K562 (cell line): ENCODE data around the gene BID. TPM values are rescaled to one million over a fixed set of nuclear protein-coding genes. Genes with fewer than 3 reads are reported as not detected.

Source experiments
- ATAC-seq: fragments of 200-7000 bp; cut with Tn5 transposase; 3 replicates; pipeline ENCODE4 v1.9.1; 2020; ENCODE audit warnings: moderate library complexity
- BruUV-seq: library from RNA; stranded (reverse); fragments of 400-500 nt; replicated peaks from 2 replicates; lab custom pipeline; 2021; lab: Mats Ljungman, UMichigan
- CTCF ChIA-PET: fragments of 300-600 bp; formaldehyde crosslinking; extraction: SDS; loops from one replicate; lab custom pipeline; 2021; ENCODE audit warnings: low intra/inter-chr PET ratio; lab: Yijun Ruan, JAX
- POLR2A ChIA-PET: fragments of 300-600, 350-650 bp; sonication (Branson Sonifier 250); formaldehyde crosslinking; extraction: SDS; loops from one replicate; lab custom pipeline; 2021; ENCODE audit warnings: antibody characterized with exemption, inconsistent platforms; lab: Yijun Ruan, JAX
- DNase-seq, 4 experiments: peaks; one replicate each; pipeline versions ENCODE4 v3.0.0 to v3.0.0-alpha.2; 2011 to 2018; ENCODE audit warnings: low spot score in 3 of 4, mixed read lengths in 3 of 4; ENCODE audit errors: extremely low read depth in 1 of 4
- FAIRE-seq: peaks from 2 replicates; lab custom pipeline; 2011; peaks lifted over from hg19 to GRCh38; lab: Jason Lieb, UNC
- H2AFZ ChIP-seq: 2 replicates; pipeline ENCODE4 v1.6.0; 2011; ENCODE audit warnings: low read depth, low read length, control low read depth, inconsistent platforms
- H3K27ac ChIP-seq: fragments of 200-600 bp; 3 replicates; pipeline ENCODE4 v1.8.0; 2011; ENCODE audit warnings: low read depth, mild to moderate bottlenecking, control low read depth, inconsistent platforms, low read length, moderate library complexity, mixed read lengths; ENCODE audit errors: extremely low read depth
- H3K27me3 ChIP-seq, 2 experiments: fragments of 300-600 bp in 1 of 2; 2 replicates in 1 of 2; 3 replicates in 1 of 2; pipeline versions ENCODE4 v1.6.0 to v1.8.0; 2011; ENCODE audit warnings: inconsistent platforms in 2 of 2, low read length in 2 of 2, mild to moderate bottlenecking in 1 of 2, mixed read lengths in 1 of 2, moderate library complexity in 1 of 2; ENCODE audit not compliant: control insufficient read depth in 2 of 2, insufficient read depth in 2 of 2
- H3K36me3 ChIP-seq: fragments of 300-600 bp; 3 replicates; pipeline ENCODE4 v1.8.0; 2011; ENCODE audit warnings: mild to moderate bottlenecking, low read length, inconsistent platforms; ENCODE audit not compliant: control insufficient read depth, insufficient read depth
- H3K4me1 ChIP-seq, 2 experiments: fragments of 200-600 bp in 1 of 2; replicated peaks in 1 of 2; 2 replicates in 1 of 2; 3 replicates in 1 of 2; pipeline versions ENCODE4 v1.5.1 to v1.8.0; 2011; ENCODE audit warnings: inconsistent platforms in 2 of 2, low read length in 2 of 2, mild to moderate bottlenecking in 1 of 2, mixed read lengths in 1 of 2, moderate library complexity in 1 of 2; ENCODE audit not compliant: control insufficient read depth in 2 of 2, insufficient read depth in 2 of 2
- H3K4me2 ChIP-seq: 2 replicates; pipeline ENCODE4 v1.6.1; 2011; ENCODE audit warnings: low read length, control low read depth, inconsistent platforms, mixed read lengths; ENCODE audit not compliant: insufficient read depth
- H3K4me3 ChIP-seq: fragments of 200-600 bp; sonication (generic), shearing (Covaris generic); 2 replicates; pipeline ENCODE4 v1.5.1; 2016; ENCODE audit warnings: control low read depth, inconsistent platforms
- H3K79me2 ChIP-seq: fragments of 200-600 bp; 3 replicates; pipeline ENCODE4 v1.8.0; 2011; ENCODE audit warnings: low read length, inconsistent platforms; ENCODE audit not compliant: control insufficient read depth, insufficient read depth
- H3K9ac ChIP-seq, 2 experiments: 2 replicates each; pipeline versions ENCODE4 v1.6.0 to v1.6.1; 2011; ENCODE audit warnings: low read depth in 2 of 2, low read length in 2 of 2, control low read depth in 1 of 2, inconsistent platforms in 1 of 2, mild to moderate bottlenecking in 1 of 2, mixed read lengths in 1 of 2; ENCODE audit not compliant: insufficient read depth in 1 of 2
- H3K9me1 ChIP-seq: one replicate; pipeline ENCODE4 v1.6.0; 2011; ENCODE audit warnings: inconsistent platforms, mild to moderate bottlenecking, low read length, moderate library complexity; ENCODE audit not compliant: control insufficient read depth, insufficient read depth
- H3K9me3 ChIP-seq: replicated peaks from 2 replicates; pipeline ENCODE4 v1.5.1; 2011; ENCODE audit warnings: low read depth, low read length, inconsistent platforms; ENCODE audit not compliant: control insufficient read depth, insufficient read depth
- H4K20me1 ChIP-seq: replicated peaks from 2 replicates; pipeline ENCODE4 v1.6.1; 2011; ENCODE audit warnings: low read length, inconsistent platforms, mixed read lengths; ENCODE audit not compliant: control insufficient read depth, insufficient read depth
- CTBP1 ChIP-seq: fragments of 450-650 bp; IDR thresholded peaks from 2 replicates; pipeline ENCODE4 v1.6.1; 2016; ENCODE audit warnings: borderline replicate concordance
- ELF2 ChIP-seq: fragments of 250-450 bp; sonication (Bioruptor Pico); IDR thresholded peaks from 2 replicates; pipeline ENCODE4 v1.5.0; 2021; ENCODE audit warnings: mild to moderate bottlenecking
- GTF2E2 ChIP-seq: fragments of 200-800 bp; sonication (Bioruptor generic); IDR thresholded peaks from 2 replicates; pipeline ENCODE4 v1.6.1; 2016; ENCODE audit warnings: missing genetic modification characterization, missing compliant biosample characterization
- MTF1 ChIP-seq: fragments of 250-450 bp; sonication (Bioruptor Pico); IDR thresholded peaks from 2 replicates; pipeline ENCODE4 v1.9.0; 2021; ENCODE audit warnings: moderate library complexity, mild to moderate bottlenecking, inconsistent platforms, borderline replicate concordance
- NUFIP1 ChIP-seq: fragments of 450-650 bp; IDR thresholded peaks from 2 replicates; pipeline ENCODE4 v1.6.1; 2018; ENCODE audit not compliant: partially characterized antibody
- PRDM10 ChIP-seq: fragments of 450-650 bp; IDR thresholded peaks from 2 replicates; pipeline ENCODE4 v1.6.1; 2018; ENCODE audit not compliant: partially characterized antibody
- SMAD1 ChIP-seq: fragments of 150-350 bp; IDR thresholded peaks from 2 replicates; pipeline ENCODE4 v1.6.1; 2014; ENCODE audit warnings: low read length, low read depth; ENCODE audit not compliant: partially characterized antibody
- ZBTB9 ChIP-seq: fragments of 450-650 bp; formaldehyde crosslinking; IDR thresholded peaks from 2 replicates; pipeline ENCODE4 v1.4.0; 2020; ENCODE audit warnings: mild to moderate bottlenecking, moderate library complexity
- ZKSCAN8 ChIP-seq: fragments of 200-800 bp; sonication (Bioruptor generic); IDR thresholded peaks from 2 replicates; pipeline ENCODE4 v1.6.1; 2016; ENCODE audit warnings: missing genetic modification characterization, missing compliant biosample characterization
- ZNF584 ChIP-seq: fragments of 200-800 bp; sonication (Bioruptor generic); IDR thresholded peaks from 2 replicates; pipeline ENCODE4 v1.6.1; 2016; ENCODE audit warnings: low read depth, mild to moderate bottlenecking, missing genetic modification characterization, missing compliant biosample characterization
- WGBS: fragments of 100-300 bp; shearing (Covaris generic); methylation state at CpG from one replicate; pipeline ENCODE4 v1.1.6; 2016; ENCODE audit warnings: low coverage, mixed read lengths; ENCODE audit not compliant: insufficient coverage; ENCODE audit errors: missing lambda C conversion rate; 5-methylcytosine and 5-hydroxymethylcytosine counted together
- in situ Hi-C: fragments of 300-500 bp; cut with MboI; formaldehyde crosslinking; loops from 4 replicates; pipeline ENCODE4 v1.15.0; 2018; ENCODE audit warnings: inconsistent platforms, mixed read lengths
- intact Hi-C: fragments of 100-400 bp; cut with micrococcal nuclease; formaldehyde crosslinking; loops from 2 replicates; pipeline ENCODE4 v1.14.2; 2022
- polyA plus RNA-seq, 8 experiments: library from polyadenylated mRNA; depleted of rRNA in 4 of 8; stranded (reverse) in 5 of 8; unstranded in 3 of 8; fragments of >200 nt; fragmentation: Nextera tagmentation in 2 of 8; fragmentation: Illumina TruSeq in 1 of 8; extraction: Ambion mirVana in 2 of 8; extraction: Trizol in 1 of 8; gene quantifications; 2 replicates each; pipeline versions ENCODE4 v1.2.1 to v1.2.3, GENCODE V29; 2011 to 2014; ENCODE audit warnings: inconsistent platforms in 1 of 8, missing spikeins in 1 of 8
- total RNA-seq, 7 experiments: library from RNA; depleted of rRNA in 6 of 7; stranded (reverse); fragments of >200 nt in 6 of 7; fragmentation: Illumina TruSeq in 2 of 7; extraction: Trizol in 2 of 7; gene quantifications; 2 replicates each; pipeline versions ENCODE4 v1.2.1 to v1.2.3, GENCODE V29; 2011 to 2021; ENCODE audit warnings: low replicate concordance in 1 of 7
- TF ChIP-seq, protein P1 (sequence below): fragments of 250-450 bp; sonication (Bioruptor Pico); IDR thresholded peaks from 2 replicates; pipeline ENCODE4 v1.4.0; 2020; ENCODE audit warnings: mild to moderate bottlenecking, moderate library complexity, borderline replicate concordance

BID gene
- total and polyA plus RNA-seq, 9 of the 15 experiments (the other 6 are each of a cell fraction or from before 2014, with no cell fraction given) = 5.2 to 209 (median 63.7) TPM

DNA sequence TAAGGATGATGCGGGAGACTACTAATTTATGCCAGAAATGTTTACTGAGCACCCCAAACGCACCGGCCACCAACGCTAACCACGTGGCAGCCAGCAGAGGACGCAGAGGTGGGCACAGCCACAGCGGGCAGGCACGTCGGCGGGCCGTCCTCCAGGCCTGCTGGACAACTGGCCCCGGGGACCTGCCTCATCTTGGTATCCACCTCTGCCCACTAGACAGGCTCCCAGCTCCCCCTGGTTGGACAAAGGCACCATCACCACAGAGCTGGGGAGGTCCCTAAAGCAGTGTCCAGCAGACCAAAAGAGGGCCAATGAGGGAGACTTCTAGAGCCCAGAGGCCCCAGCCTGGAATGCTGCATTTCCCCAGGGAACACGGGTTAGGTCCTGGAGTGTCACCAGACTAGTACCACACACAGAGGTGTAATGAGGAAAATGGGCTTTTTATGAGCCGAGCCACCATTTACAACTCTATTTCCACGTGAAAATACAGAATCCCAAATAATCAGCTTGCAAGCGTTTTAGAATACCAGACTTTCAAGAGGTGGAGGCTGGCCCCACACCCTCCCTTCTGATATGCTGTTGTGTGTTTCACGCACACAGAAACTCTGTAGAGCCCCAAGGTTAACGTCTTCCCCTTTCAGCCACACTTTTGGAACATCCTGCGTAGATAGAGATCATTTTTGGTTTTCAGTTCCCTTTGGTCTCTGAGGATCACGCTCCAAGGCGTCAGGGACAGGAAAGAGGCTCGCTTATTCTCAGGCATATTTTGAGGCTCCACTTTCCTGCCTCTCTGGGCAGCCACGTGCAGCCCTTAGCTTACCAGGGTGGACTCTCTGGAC, 23.7 kb upstream of the BID start (continued):
- TF ChIP-seq PRDM10 (peak; percentile 82), ELF2 (no peak), ZNF584 (no peak), MTF1 (CRISPR knock-in tag) (no peak)

- in situ Hi-C loops (no loop called here), intact Hi-C loops (no loop called here)
- FAIRE-seq (no peak), ATAC-seq (no peak), DNase-seq (no peak)
- no peak overlapping the region for H2AFZ ChIP-seq
- peaks cover 8% of the 10 kb centered on the region for H3K9me1 ChIP-seq
- H3K4me3 ChIP-seq = no peak overlapping the region
- 69% methylated on average over 5 of the region's 5 CpGs for WGBS
- ChIA-PET POLR2A (interaction anchor here (0.7 kb wide), 2 partner anchors 12 to 225 kb away, joined by 4 to 5 read pairs; no protein-coding TSS in a partner anchor), CTCF (no interaction called here)
- H3K9ac ChIP-seq = no peak overlapping the region
- H3K36me3 ChIP-seq = no peaks in the 10 kb centered on the region
- H3K27ac ChIP-seq = no peak overlapping the region
- no peak overlapping the region for H3K4me2 ChIP-seq
- no TSS peak for BruUV-seq
- H4K20me1 ChIP-seq = 0 out of 2 replicates have a peak, but pooled peaks cover 9% of the 10 kb centered on the region
- no peaks in the 10 kb centered on the region for H3K79me2 ChIP-seq
- peaks cover 6 to 19% of the 10 kb centered on the region in 2 experiments; a peak in 4 of 5 replicates for H3K4me1 ChIP-seq
- H3K9me3 ChIP-seq = no peaks in the 10 kb centered on the region
- no peaks in the 10 kb centered on the region for H3K27me3 ChIP-seq
- no peak for TF ChIP-seq ZKSCAN8
- TF ChIP-seq GTF2E2 (tag) = no peak
- TF ChIP-seq CTBP1 = no peak
- TF ChIP-seq NUFIP1 = no peak
- TF ChIP-seq, protein P1, sequence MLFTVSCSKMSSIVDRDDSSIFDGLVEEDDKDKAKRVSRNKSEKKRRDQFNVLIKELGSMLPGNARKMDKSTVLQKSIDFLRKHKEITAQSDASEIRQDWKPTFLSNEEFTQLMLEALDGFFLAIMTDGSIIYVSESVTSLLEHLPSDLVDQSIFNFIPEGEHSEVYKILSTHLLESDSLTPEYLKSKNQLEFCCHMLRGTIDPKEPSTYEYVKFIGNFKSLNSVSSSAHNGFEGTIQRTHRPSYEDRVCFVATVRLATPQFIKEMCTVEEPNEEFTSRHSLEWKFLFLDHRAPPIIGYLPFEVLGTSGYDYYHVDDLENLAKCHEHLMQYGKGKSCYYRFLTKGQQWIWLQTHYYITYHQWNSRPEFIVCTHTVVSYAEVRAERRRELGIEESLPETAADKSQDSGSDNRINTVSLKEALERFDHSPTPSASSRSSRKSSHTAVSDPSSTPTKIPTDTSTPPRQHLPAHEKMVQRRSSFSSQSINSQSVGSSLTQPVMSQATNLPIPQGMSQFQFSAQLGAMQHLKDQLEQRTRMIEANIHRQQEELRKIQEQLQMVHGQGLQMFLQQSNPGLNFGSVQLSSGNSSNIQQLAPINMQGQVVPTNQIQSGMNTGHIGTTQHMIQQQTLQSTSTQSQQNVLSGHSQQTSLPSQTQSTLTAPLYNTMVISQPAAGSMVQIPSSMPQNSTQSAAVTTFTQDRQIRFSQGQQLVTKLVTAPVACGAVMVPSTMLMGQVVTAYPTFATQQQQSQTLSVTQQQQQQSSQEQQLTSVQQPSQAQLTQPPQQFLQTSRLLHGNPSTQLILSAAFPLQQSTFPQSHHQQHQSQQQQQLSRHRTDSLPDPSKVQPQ = no peak
- TF ChIP-seq SMAD1 = no peak
- no peak for TF ChIP-seq ZBTB9 (CRISPR knock-in tag)
Measured at GRCh38 chr22:17796695-17797094, 22.4 kb upstream of the BID start.
